Measurements from ENCODE around the gene GLT8D1. TPM values are rescaled to one million over a fixed set of nuclear protein-coding genes. Genes with fewer than 3 reads are reported as not detected.

GLT8D1 gene
- total and polyA plus RNA-seq, 7 donors = 9.2 to 47.4 (median 31.5) TPM

DNA sequence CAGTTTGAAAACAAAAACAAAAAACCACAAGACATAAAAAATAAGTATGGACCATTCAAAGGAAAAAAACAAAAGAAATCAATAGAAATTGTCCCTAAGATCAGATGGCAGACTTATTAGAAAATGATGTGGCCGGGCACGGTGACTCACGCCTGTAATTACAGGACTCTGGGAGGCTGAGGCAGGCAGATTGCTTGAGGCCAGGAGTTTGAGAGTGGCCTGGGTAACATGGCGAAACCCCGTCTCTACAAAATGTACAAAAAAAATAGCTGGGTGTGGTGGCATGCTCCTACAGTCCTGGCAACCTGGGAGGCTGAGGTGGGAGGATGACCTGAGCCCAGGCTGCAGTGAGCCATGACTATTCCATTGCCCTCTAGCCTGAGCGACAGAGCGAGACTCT lies 16.9 kb upstream of the GLT8D1 start:
- Histone ChIP-seq H3K36me3 (peaks cover 0 to 14% (median 9%) of the 10 kb centered on the region in 4 donors), H3K27me3 (no peaks in the 10 kb centered on the region), H3K4me3 (no peak overlapping the region), H3K9me3 (no peaks in the 10 kb centered on the region), H3K27ac (no peak overlapping the region), H3K4me1 (no peaks in the 10 kb centered on the region)
- intact Hi-C loops (cut with DNase I) = no loop called here
- DNase-seq = no peak
- TF ChIP-seq, protein P1, sequence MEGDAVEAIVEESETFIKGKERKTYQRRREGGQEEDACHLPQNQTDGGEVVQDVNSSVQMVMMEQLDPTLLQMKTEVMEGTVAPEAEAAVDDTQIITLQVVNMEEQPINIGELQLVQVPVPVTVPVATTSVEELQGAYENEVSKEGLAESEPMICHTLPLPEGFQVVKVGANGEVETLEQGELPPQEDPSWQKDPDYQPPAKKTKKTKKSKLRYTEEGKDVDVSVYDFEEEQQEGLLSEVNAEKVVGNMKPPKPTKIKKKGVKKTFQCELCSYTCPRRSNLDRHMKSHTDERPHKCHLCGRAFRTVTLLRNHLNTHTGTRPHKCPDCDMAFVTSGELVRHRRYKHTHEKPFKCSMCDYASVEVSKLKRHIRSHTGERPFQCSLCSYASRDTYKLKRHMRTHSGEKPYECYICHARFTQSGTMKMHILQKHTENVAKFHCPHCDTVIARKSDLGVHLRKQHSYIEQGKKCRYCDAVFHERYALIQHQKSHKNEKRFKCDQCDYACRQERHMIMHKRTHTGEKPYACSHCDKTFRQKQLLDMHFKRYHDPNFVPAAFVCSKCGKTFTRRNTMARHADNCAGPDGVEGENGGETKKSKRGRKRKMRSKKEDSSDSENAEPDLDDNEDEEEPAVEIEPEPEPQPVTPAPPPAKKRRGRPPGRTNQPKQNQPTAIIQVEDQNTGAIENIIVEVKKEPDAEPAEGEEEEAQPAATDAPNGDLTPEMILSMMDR (IDR thresholded peaks at IDR 0.05) = no peak
- TF ChIP-seq POLR2AphosphoS5 (IDR thresholded peaks at IDR 0.05) (no peak), EP300 (IDR thresholded peaks at IDR 0.05) (no peak), POLR2A (IDR thresholded peaks at IDR 0.05) (no peak)
- 95% methylated on average over 7 of the region's 7 CpGs for WGBS, 2 donors

DNA sequence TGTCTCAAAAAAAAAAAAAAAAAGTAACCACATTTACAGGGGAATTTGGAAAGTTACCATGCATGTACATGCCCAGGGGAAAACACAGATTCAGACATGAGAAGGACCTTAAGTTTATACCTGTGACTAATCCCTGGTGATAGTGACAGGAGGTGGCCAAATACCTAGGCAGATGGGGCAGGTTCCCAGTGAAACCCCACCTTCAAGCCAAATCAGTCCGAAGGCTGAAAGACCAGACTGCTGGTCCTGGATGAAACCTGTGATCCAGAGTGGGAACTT lies 16.1 kb upstream of the GLT8D1 start:
- Histone ChIP-seq H3K4me1 (no peaks in the 10 kb centered on the region), H3K4me3 (no peak overlapping the region), H3K36me3 (peaks cover 0 to 14% (median 9%) of the 10 kb centered on the region in 4 donors), H3K27me3 (no peaks in the 10 kb centered on the region), H3K9me3 (no peaks in the 10 kb centered on the region), H3K27ac (no peak overlapping the region)
- intact Hi-C loops (cut with DNase I) = no loop called here
- TF ChIP-seq POLR2A (IDR thresholded peaks at IDR 0.05) (no peak), EP300 (IDR thresholded peaks at IDR 0.05) (no peak), POLR2AphosphoS5 (IDR thresholded peaks at IDR 0.05) (no peak)
- TF ChIP-seq, protein P1 (IDR thresholded peaks at IDR 0.05) = no peak
- no peak for DNase-seq
- WGBS, 2 donors = 95 to 96% methylated on average over 1 of the region's 1 CpG

DNA sequence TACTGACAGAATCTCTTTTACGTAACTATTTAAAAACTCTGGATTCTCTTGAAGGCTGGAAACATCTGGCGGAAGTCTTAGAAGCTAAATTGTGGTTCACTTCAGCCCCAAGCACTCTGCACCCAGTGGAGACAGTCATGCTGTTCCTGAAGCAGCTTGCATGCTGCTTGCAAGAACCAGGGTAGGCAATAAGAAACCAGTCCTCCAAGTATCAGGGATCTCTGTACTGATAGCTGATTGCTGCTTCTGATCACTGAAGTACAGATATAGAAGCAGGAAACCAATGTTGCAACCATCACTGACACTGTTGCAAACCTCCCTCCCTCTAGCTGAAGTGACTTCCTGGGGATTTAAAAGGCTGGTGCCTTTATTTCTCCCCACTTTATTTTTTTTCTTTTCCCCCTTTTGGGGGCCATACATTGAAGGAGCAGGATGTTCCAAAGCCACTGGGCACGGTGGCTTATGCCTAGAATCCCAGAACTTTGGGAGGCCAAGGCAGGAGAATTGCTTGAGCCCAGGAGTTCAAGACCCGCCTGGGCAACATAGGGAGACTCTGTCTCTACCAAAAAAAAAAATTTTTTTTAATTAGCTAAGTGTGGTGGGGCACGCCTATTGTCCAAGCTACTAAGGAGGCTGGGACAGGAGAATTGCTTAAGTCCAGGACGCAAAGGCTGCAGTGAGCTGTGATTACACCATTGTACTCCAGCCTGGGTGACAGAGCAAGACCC lies 15.6 kb upstream of the GLT8D1 start:
- Histone ChIP-seq H3K9me3 (no peaks in the 10 kb centered on the region), H3K27ac (no peak overlapping the region), H3K27me3 (no peaks in the 10 kb centered on the region), H3K4me3 (no peak overlapping the region), H3K36me3 (peaks cover 0 to 14% (median 9%) of the 10 kb centered on the region in 4 donors), H3K4me1 (no peaks in the 10 kb centered on the region)
- no peak for DNase-seq
- 68 to 87% methylated on average over 6 of the region's 6 CpGs for WGBS, 2 donors
- intact Hi-C loops (cut with DNase I) = no loop called here
- TF ChIP-seq POLR2A (IDR thresholded peaks at IDR 0.05) (no peak), EP300 (IDR thresholded peaks at IDR 0.05) (no peak), POLR2AphosphoS5 (IDR thresholded peaks at IDR 0.05) (no peak)
- TF ChIP-seq, protein P1 (IDR thresholded peaks at IDR 0.05) = no peak

DNA sequence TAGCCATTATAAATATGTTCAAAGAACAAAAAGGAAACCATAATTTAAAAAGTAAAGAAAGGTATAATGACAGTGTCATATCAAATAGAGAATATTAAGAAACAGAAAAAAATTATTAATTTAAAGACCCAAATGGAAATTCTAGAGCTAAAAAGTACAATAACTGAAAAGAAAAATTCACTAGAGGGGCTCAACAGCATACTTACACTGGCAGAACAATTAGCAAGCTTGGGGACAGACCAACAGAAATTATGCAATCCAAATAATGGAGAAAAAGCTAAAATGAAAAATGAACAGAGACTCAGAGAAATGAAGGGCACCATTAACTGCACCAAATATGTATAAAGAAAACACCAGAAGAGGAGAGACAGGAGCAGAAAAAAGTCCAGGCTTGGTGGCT lies 14.0 kb upstream of the GLT8D1 start:
- Histone ChIP-seq H3K9me3 (no peaks in the 10 kb centered on the region), H3K4me1 (peaks cover 0 to 1% (median 0%) of the 10 kb centered on the region in 4 donors), H3K27ac (no peak overlapping the region), H3K36me3 (peaks cover 0 to 14% (median 9%) of the 10 kb centered on the region in 4 donors), H3K27me3 (no peaks in the 10 kb centered on the region), H3K4me3 (no peak overlapping the region)
- TF ChIP-seq POLR2AphosphoS5 (IDR thresholded peaks at IDR 0.05) (no peak), EP300 (IDR thresholded peaks at IDR 0.05) (no peak), POLR2A (IDR thresholded peaks at IDR 0.05) (no peak)
- TF ChIP-seq, protein P1 (IDR thresholded peaks at IDR 0.05) = no peak
- intact Hi-C loops (cut with DNase I) = no loop called here
- DNase-seq = no peak
